HG02571 (cell line): ENCODE measurements around the gene FRMD3.
"Not testable (repeated sequence)": the region's sequence is repeated elsewhere in the genome, so short reads cannot be mapped to it uniquely, and the experiment has no call there.

Experiments used
- ATAC-seq: cut with Tn5 transposase; IDR thresholded peaks from one replicate; pipeline ENCODE4 v1.9.1; 2021; ENCODE audit warnings: mild to moderate bottlenecking, moderate library complexity; ENCODE audit not compliant: unreplicated experiment

Gene FRMD3

GRCh38 chr9:83401328-83401900, 136.8 kb downstream of the FRMD3 start:
- ATAC-seq: no peak

GRCh38 chr9:83396813-83397212, 141.4 kb downstream of the FRMD3 start:
- ATAC-seq: no peak

GRCh38 chr9:83396342-83396741, 141.9 kb downstream of the FRMD3 start:
- no peak for ATAC-seq

- no peak for ATAC-seq
Measured at GRCh38 chr9:83392228-83392627, 146.0 kb downstream of the FRMD3 start.

GRCh38 chr9:83388346-83388745, 149.9 kb downstream of the FRMD3 start:
- ATAC-seq: no peak

- no peak for ATAC-seq
Measured at GRCh38 chr9:83387401-83388185, 150.6 kb downstream of the FRMD3 start.

- ATAC-seq: no peak
Measured at GRCh38 chr9:83385317-83385716, 152.9 kb downstream of the FRMD3 start.

- no peak for ATAC-seq
Measured at GRCh38 chr9:83384214-83384613, 154.0 kb downstream of the FRMD3 start.

- no peak for ATAC-seq
Measured at GRCh38 chr9:83383034-83383433, 155.2 kb downstream of the FRMD3 start.

GRCh38 chr9:83382421-83382820, 155.8 kb downstream of the FRMD3 start:
- no peak for ATAC-seq

- ATAC-seq: no peak
Measured at GRCh38 chr9:83379045-83379444, 159.2 kb downstream of the FRMD3 start.

GRCh38 chr9:83372957-83373356, 165.2 kb downstream of the FRMD3 start:
- ATAC-seq: no peak

GRCh38 chr9:83367326-83367725, 170.9 kb downstream of the FRMD3 start:
- ATAC-seq: no peak

GRCh38 chr9:83362341-83362995, 175.7 kb downstream of the FRMD3 start:
- ATAC-seq: no peak

- no peak for ATAC-seq
Measured at GRCh38 chr9:83359039-83359438, 179.2 kb downstream of the FRMD3 start.

- ATAC-seq: not testable (repeated sequence)
Measured at GRCh38 chr9:83358493-83358892, 179.7 kb downstream of the FRMD3 start.

- ATAC-seq: no peak
Measured at GRCh38 chr9:83355729-83356151, 182.5 kb downstream of the FRMD3 start.

- ATAC-seq: no peak
Measured at GRCh38 chr9:83355024-83355444, 183.2 kb downstream of the FRMD3 start.

- ATAC-seq: no peak
Measured at GRCh38 chr9:83349031-83349430, 189.2 kb downstream of the FRMD3 start.

- ATAC-seq: no peak
Measured at GRCh38 chr9:83346655-83347420, 191.4 kb downstream of the FRMD3 start.

- no peak for ATAC-seq
Measured at GRCh38 chr9:83343366-83343999, 194.7 kb downstream of the FRMD3 start.
